ENCODE results near the gene PDLIM7. TPM values are rescaled to one million over a fixed set of nuclear protein-coding genes. Genes with fewer than 3 reads are reported as not detected.
"Not testable (repeated sequence)": the region's sequence is repeated elsewhere in the genome, so short reads cannot be mapped to it uniquely, and the experiment has no call there.

The PDLIM7 gene
- total RNA-seq, 2 experiments from 2014 or later = 50.0 to 51.5 TPM

- POLR2A ChIA-PET = interaction anchor here (1.0 to 2.3 kb wide), 6 partner anchors 12 to 185 kb away, joined by 3 to 10 read pairs (median 6); partner anchors contain the start of genes DOK3, GRK6 and MXD3
- CTCF ChIA-PET = interaction anchor here (0.8 to 4.6 kb wide), 10 partner anchors 11 to 187 kb away, joined by 3 to 23 read pairs (median 4); no protein-coding TSS in a partner anchor
Measured at GRCh38 chr5:177496727-177497291, 595 bp downstream of the PDLIM7 start.

- ChIA-PET CTCF (interaction anchor here (1.0 to 4.6 kb wide), 5 partner anchors 24 to 186 kb away, joined by 4 to 23 read pairs (median 9); no protein-coding TSS in a partner anchor), POLR2A (interaction anchor here (0.7 to 2.3 kb wide), 5 partner anchors 13 to 92 kb away, joined by 3 to 10 read pairs (median 9); partner anchors contain the start of gene DOK3)
Measured at GRCh38 chr5:177496070-177496726, 1.2 kb downstream of the PDLIM7 start.

- CTCF ChIA-PET = interaction anchor here (0.6 to 4.6 kb wide), 8 partner anchors 14 to 186 kb away, joined by 3 to 23 read pairs (median 6); no protein-coding TSS in a partner anchor
Measured at GRCh38 chr5:177495243-177496060, 2.0 kb downstream of the PDLIM7 start.

GRCh38 chr5:177494346-177495195 is 2.8 kb downstream of the PDLIM7 start:
- ChIA-PET POLR2A (interaction anchor here (0.7 to 2.0 kb wide), 3 partner anchors 22 to 108 kb away, joined by 3 to 9 read pairs (median 3); no protein-coding TSS in a partner anchor), CTCF (interaction anchor here (0.6 to 4.6 kb wide), 11 partner anchors 14 to 185 kb away, joined by 3 to 23 read pairs (median 4); no protein-coding TSS in a partner anchor)

More at GRCh38 chr5:177495243-177496060, 2.0 kb downstream of the PDLIM7 start:
- POLR2A ChIA-PET = interaction anchor here (0.7 to 2.0 kb wide), 2 partner anchors 21 to 23 kb away, joined by 3 to 9 read pairs; no protein-coding TSS in a partner anchor

- ChIA-PET POLR2A (interaction anchor here (0.7 to 1.5 kb wide), 4 partner anchors 17 to 108 kb away, joined by 3 to 4 read pairs (median 4); no protein-coding TSS in a partner anchor), CTCF (interaction anchor here (1.0 to 4.2 kb wide), 7 partner anchors 11 to 90 kb away, joined by 3 to 19 read pairs (median 3); no protein-coding TSS in a partner anchor)
Measured at GRCh38 chr5:177493795-177494345, 3.5 kb downstream of the PDLIM7 start.

- CTCF ChIA-PET = interaction anchor here (1.2 to 4.2 kb wide), 5 partner anchors 8 to 89 kb away, joined by 3 to 19 read pairs (median 6); no protein-coding TSS in a partner anchor
- POLR2A ChIA-PET = interaction anchor here (0.9 to 1.5 kb wide), 2 partner anchors 16 to 21 kb away, joined by 3 to 4 read pairs; no protein-coding TSS in a partner anchor
Measured at GRCh38 chr5:177492841-177493240, 4.6 kb downstream of the PDLIM7 start.

GRCh38 chr5:177491983-177492746 is 5.2 kb downstream of the PDLIM7 start:
- POLR2A ChIA-PET = interaction anchor here (1.5 kb wide), 1 partner anchor 16 kb away, joined by 4 read pairs; no protein-coding TSS in a partner anchor
- CTCF ChIA-PET = interaction anchor here (1.2 to 4.2 kb wide), 4 partner anchors 9 to 88 kb away, joined by 4 to 19 read pairs (median 6); no protein-coding TSS in a partner anchor

- POLR2A ChIA-PET = no interaction called here
- CTCF ChIA-PET = interaction anchor here (1.2 to 1.4 kb wide), 2 partner anchors 13 to 17 kb away, joined by 3 to 4 read pairs; no protein-coding TSS in a partner anchor
Measured at GRCh38 chr5:177491429-177491945, 5.9 kb downstream of the PDLIM7 start.

GRCh38 chr5:177490992-177491391 is 6.4 kb downstream of the PDLIM7 start:
- POLR2A ChIA-PET = no interaction called here
- CTCF ChIA-PET = interaction anchor here (1.2 to 1.4 kb wide), 2 partner anchors 12 to 17 kb away, joined by 3 to 4 read pairs; no protein-coding TSS in a partner anchor

GRCh38 chr5:177490311-177490991 is 7.0 kb downstream of the PDLIM7 start:
- CTCF ChIA-PET = interaction anchor here (1.2 kb wide), 1 partner anchor 16 kb away, joined by 3 read pairs; no protein-coding TSS in a partner anchor
- POLR2A ChIA-PET = interaction anchor here (0.7 kb wide), 1 partner anchor 86 kb away, joined by 9 read pairs; no protein-coding TSS in a partner anchor

GRCh38 chr5:177489119-177489716 is 8.2 kb downstream of the PDLIM7 start:
- ChIA-PET POLR2A (interaction anchor here (0.6 kb wide), 1 partner anchor 9 kb away, joined by 3 read pairs; no protein-coding TSS in a partner anchor), CTCF (interaction anchor here (1.3 to 2.2 kb wide), 2 partner anchors 12 to 179 kb away, joined by 4 to 6 read pairs; no protein-coding TSS in a partner anchor)

- ChIA-PET POLR2A (no interaction called here), CTCF (interaction anchor here (1.3 to 2.2 kb wide), 3 partner anchors 14 to 178 kb away, joined by 3 to 6 read pairs (median 4); no protein-coding TSS in a partner anchor)
Measured at GRCh38 chr5:177487975-177488374, 9.4 kb downstream of the PDLIM7 start.

- ChIA-PET CTCF (interaction anchor here (0.6 kb wide), 1 partner anchor 109 kb away, joined by 5 read pairs; no protein-coding TSS in a partner anchor), POLR2A (no interaction called here)
Measured at GRCh38 chr5:177487144-177487543, 10.3 kb downstream of the PDLIM7 start.

- ChIA-PET POLR2A (no interaction called here), CTCF (no interaction called here)
Measured at GRCh38 chr5:177486256-177486655, 11.1 kb downstream of the PDLIM7 start.

- CTCF ChIA-PET = not testable (repeated sequence)
Measured at GRCh38 chr5:177485753-177486152, 11.7 kb downstream of the PDLIM7 start.

More at GRCh38 chr5:177485753-177486152, 11.7 kb downstream of the PDLIM7 start:
- POLR2A ChIA-PET = not testable (repeated sequence)
